Lower leg skin (tissue), 4 donors: Measurements from ENCODE around the gene ARHGAP29. TPM values are rescaled to one million over a fixed set of nuclear protein-coding genes. Genes with fewer than 3 reads are reported as not detected.

Experiments
- DNase-seq, 2 donors: peaks; one replicate each; pipeline ENCODE4 v3.0.0-alpha.2; 2019; ENCODE audit warnings: low spot score in 2 of 2
- H3K4me3 ChIP-seq: fragments of 200-600 bp; sonication (generic); 2 replicates; pipeline ENCODE4 v1.5.1; 2017; ENCODE audit warnings: mild to moderate bottlenecking, low read depth; ENCODE audit not compliant: poor library complexity, severe bottlenecking
- POLR2A ChIP-seq, 2 donors: fragments of 450-650 bp; IDR thresholded peaks; one replicate each; pipeline ENCODE4 v1.6.1; 2016 to 2017; ENCODE audit warnings: antibody characterized with exemption in 2 of 2, mild to moderate bottlenecking in 1 of 2, moderate library complexity in 1 of 2
- WGBS, 2 donors: methylation state at CpG; one replicate each; pipeline ENCODE4 v1.1.5; 2018; 5-methylcytosine and 5-hydroxymethylcytosine counted together
- intact Hi-C: fragments of 100-400 bp; cut with DNase I; formaldehyde crosslinking; loops from one replicate; pipeline ENCODE4 v1.15.0; 2023; ENCODE audit warnings: low total_unique reads
- total RNA-seq, 4 donors: library from RNA; depleted of rRNA; stranded (reverse); fragments of >200 nt; gene quantifications; one replicate each; pipeline ENCODE4 v1.1.0, GENCODE V29; 2016
- TF ChIP-seq, protein P1 (sequence below), 3 donors: fragments of 450-650 bp; IDR thresholded peaks; one replicate each; pipeline ENCODE4 v1.5.1; 2016; ENCODE audit warnings: antibody characterized with exemption in 3 of 3, mild to moderate bottlenecking in 3 of 3, moderate library complexity in 2 of 3

ARHGAP29 gene
- total RNA-seq, 4 donors from 2014 or later: 30.1 to 49.5 (median 33.9) TPM

DNA sequence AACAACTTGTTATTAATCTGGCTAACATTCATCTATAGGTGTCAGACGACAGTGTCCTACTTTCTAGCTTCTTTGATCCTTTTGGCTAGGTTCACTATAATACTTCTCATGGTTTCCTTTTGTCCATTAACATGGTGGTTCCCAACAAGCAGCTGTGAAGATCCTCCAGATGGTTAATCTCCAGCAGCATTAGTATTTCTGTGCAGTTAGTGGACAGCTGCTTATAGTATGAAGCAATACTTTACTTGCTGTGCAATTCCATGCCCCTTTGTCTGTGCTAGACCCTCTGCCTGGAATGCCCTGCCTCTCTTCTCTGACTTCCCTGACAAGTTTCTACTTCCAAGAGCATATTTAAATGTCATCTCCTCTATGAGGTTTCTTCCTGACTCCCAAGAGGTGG is 41.7 kb upstream of the ARHGAP29 start:
- intact Hi-C loops: no loop called here
- no peak overlapping the region for H3K4me3 ChIP-seq
- no peak for DNase-seq
- WGBS, 2 donors: 70 to 88% methylated on average over 1 of the region's 1 CpG
- TF ChIP-seq, protein P1, sequence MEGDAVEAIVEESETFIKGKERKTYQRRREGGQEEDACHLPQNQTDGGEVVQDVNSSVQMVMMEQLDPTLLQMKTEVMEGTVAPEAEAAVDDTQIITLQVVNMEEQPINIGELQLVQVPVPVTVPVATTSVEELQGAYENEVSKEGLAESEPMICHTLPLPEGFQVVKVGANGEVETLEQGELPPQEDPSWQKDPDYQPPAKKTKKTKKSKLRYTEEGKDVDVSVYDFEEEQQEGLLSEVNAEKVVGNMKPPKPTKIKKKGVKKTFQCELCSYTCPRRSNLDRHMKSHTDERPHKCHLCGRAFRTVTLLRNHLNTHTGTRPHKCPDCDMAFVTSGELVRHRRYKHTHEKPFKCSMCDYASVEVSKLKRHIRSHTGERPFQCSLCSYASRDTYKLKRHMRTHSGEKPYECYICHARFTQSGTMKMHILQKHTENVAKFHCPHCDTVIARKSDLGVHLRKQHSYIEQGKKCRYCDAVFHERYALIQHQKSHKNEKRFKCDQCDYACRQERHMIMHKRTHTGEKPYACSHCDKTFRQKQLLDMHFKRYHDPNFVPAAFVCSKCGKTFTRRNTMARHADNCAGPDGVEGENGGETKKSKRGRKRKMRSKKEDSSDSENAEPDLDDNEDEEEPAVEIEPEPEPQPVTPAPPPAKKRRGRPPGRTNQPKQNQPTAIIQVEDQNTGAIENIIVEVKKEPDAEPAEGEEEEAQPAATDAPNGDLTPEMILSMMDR (IDR thresholded peaks at IDR 0.05): no peak
- TF ChIP-seq POLR2A (IDR thresholded peaks at IDR 0.05): no peak

DNA sequence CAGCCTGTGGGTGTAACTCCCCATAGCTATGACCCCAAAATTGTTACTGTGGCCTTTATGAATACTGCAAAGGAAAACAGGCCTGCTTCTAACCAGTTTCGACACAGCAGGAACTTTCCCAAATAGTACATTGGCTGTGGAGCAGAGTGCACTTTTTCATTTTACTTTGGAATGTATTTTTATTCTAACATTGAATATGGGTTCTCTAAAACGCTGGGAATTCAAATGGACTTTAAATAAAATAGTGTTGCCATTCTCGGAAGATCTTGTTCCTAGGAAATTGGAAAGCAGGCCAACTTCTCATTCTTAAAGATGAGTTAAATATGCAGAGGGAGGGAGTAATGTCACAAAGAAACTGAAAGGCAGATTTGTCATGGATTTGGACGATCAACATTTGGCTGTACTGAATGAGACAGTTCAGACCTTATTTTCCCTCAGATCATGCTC is 39.6 kb upstream of the ARHGAP29 start:
- DNase-seq: no peak
- no peak for TF ChIP-seq POLR2A (IDR thresholded peaks at IDR 0.05)
- TF ChIP-seq, protein P1 (IDR thresholded peaks at IDR 0.05): no peak
- H3K4me3 ChIP-seq: no peak overlapping the region
- intact Hi-C loops: no loop called here
- WGBS, 2 donors: 46 to 59% methylated on average over 4 of the region's 4 CpGs

DNA sequence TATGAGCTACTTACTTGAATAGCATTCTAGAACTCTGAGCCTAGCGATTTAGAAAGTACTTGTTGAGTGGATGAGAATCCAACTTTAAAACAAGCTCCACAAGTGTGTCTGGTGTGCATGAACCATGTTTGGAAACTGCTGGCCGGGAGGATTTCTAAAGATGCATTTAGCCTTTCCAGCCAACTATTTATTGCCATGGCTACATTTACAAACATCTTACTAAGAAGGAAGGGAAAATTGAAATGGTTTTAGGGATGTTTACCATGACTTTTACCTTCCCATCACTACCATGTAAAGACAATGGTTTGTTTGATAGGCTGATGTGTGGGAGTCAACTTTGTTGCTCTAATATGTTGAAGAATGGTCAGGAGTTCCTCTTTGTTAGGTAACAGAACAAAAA is 37.7 kb upstream of the ARHGAP29 start:
- WGBS, 2 donors: 56 to 68% methylated on average over 2 of the region's 2 CpGs
- no peak overlapping the region for H3K4me3 ChIP-seq
- intact Hi-C loops: no loop called here
- no peak for DNase-seq
- TF ChIP-seq POLR2A (IDR thresholded peaks at IDR 0.05): no peak
- TF ChIP-seq, protein P1 (IDR thresholded peaks at IDR 0.05): no peak

DNA sequence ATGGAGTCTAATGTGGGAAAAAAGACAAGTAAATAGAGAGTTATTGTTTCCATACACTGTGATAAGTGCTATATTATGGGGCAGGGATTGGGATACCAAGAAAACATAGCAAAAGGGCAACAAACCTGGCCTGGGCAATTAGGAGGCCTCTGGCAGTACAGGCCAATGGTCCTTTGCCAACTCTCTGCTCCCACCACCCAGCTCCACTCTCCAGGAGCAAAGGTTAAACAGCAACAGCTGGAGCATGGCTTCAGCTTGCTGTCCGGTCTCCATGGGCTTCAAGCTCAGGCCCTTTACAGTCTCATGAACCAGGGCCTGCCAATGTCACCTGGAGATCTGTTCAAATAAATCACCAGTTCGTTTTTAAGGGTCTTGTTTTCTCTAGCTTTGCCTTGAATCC is 37.2 kb upstream of the ARHGAP29 start:
- intact Hi-C loops: no loop called here
- 70 to 72% methylated on average over 2 of the region's 2 CpGs for WGBS, 2 donors
- no peak overlapping the region for H3K4me3 ChIP-seq
- DNase-seq: no peak
- no peak for TF ChIP-seq POLR2A (IDR thresholded peaks at IDR 0.05)
- TF ChIP-seq, protein P1 (IDR thresholded peaks at IDR 0.05): no peak

DNA sequence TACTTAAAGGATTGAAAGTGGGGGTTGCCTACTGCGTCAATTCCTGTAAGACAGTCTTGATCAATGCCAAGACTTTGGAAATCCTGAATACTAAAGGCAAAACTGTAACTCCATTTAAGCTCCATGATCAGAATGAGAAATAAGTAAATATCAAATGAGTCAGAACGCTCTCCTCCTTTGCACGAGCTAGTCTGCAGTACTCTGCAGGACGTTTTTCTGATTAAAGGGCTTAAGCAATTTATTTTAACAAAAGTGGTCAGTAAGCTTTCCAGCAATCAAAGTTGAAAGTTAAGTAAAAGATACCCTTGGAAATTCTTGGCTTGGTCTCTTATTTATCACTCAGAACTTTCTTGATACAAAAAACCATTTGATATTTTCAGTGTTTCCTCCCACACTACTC is 35.7 kb upstream of the ARHGAP29 start:
- H3K4me3 ChIP-seq: no peak overlapping the region
- TF ChIP-seq, protein P1 (IDR thresholded peaks at IDR 0.05): no peak
- no peak for TF ChIP-seq POLR2A (IDR thresholded peaks at IDR 0.05)
- intact Hi-C loops: no loop called here
- 79 to 81% methylated on average over 4 of the region's 4 CpGs for WGBS, 2 donors
- DNase-seq: no peak

DNA sequence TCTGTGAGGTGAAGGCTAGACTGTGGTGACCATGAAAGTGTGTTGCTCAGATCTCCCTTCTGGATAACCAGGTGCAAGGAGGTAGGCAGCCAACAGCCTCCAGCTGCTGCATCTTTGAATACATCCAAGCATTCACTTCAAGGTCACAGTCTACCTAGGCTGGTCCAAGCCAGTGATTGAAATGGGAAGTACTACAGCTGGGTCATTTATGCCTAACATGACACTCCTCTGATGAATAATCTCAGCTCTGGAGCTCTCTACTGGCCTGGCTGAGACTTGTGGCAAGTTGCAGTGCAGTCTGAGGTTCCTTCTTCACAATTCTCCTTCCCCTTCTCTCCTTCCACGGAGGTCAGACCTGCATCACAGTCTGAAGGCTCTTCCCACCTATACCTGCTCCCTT is 35.0 kb upstream of the ARHGAP29 start:
- DNase-seq: no peak
- no peak overlapping the region for H3K4me3 ChIP-seq
- intact Hi-C loops: no loop called here
- WGBS, 2 donors: 74 to 84% methylated on average over 1 of the region's 1 CpG
- TF ChIP-seq, protein P1 (IDR thresholded peaks at IDR 0.05): no peak
- no peak for TF ChIP-seq POLR2A (IDR thresholded peaks at IDR 0.05)
